NCI-H2196 treated with DMSO at 0.1 percent for 48 hours (cell line): ENCODE data around the gene IL6R.
"Not testable (repeated sequence)": the region's sequence is repeated elsewhere in the genome, so short reads cannot be mapped to it uniquely, and the experiment has no call there.

ENCODE experiments used
- DNase-seq: peaks from one replicate; lab custom pipeline; 2025; ENCODE audit not compliant: unreplicated experiment; lab: John Stamatoyannopoulos, UW

Gene IL6R

DNA sequence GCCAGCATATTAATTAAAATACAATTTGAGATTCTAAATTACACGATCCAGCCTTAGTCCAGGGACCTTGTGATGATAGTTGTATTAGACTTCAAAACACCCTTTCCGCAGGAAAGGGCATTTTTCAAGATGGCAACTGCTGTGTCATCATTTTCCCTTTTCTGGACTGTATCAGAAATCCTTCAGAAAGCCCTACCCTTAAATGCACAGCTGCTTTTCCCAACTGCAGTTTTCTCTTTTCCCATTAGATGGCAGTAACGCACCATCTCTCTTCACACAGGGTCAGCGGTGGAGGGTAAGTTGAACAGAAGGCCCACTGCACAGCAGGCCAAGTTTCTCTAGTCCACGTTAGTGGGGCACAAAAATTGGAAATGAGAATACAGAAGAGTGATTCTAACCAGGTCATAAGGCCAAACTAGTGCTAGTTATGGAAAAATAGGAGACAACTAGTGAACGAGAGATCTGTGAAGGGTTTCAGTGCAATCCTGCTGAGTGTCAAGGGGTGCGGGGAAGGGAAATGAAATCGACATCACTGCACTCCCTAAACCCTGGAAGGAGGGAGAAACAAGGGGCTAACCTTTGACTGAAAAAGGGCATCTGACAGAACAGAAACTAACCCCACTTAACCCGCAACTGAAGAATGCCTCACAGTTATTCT, 74.8 kb downstream of the IL6R start:
- peak; percentile 73 for DNase-seq

DNA sequence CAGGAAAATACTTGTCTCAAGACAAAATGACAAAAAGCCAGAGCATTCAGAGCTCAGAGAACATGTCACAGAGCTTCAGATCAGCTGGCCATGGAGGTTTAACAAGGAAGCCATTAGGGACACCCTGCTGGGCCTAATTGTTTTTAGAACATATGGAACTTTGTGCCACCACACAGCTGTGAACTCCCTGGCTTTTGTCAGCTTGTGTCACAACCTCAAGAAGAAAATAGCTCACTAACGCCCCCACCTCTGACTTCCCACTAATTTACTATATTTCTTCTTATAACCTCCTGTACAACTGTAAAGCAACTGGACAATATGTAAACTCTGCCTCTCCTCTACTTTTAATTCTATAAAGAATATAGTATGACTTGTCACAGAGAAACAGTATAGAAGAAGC, 75.9 kb downstream of the IL6R start:
- DNase-seq, result no peak

DNA sequence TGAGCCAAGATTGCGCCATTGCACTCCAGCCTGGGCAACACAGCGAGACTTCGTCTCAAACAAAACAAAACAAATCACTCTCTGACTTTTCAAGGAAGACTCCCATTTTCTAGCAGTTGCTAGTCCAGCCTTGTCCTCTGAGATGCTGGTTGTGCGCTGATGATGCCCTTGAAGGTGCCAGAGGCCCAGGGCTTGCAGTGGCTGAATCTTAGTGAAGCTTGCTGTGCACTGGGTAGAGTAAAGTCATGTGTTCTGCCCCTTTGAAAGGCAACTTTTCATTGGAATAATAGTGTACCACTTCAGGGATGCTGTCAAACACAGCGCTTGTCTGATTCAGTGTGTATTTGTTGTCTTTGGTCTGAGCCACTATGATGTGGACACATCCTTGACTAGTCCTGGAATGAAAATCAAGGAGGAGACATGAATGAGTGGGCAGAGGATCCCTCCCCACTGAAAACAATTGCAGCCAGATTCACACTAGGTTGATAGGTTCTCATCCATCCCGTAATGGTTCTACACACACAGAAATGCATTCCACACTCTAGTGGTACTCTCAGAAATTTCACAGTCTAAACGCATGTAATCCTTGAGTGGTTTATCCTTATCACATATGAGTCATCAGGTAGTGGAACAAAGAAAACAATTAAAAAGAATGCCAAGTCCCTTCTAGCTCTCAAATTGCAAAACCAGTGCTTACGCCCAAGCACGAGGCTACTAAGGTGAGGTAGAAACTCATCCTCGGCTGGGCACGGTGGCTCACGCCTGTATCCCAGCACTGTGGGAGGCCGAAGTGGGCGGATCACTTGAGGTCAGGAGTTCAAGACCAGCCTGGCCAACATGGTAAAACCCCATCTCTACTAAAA, 79.0 kb downstream of the IL6R start:
- DNase-seq, result peak; percentile 37

DNA sequence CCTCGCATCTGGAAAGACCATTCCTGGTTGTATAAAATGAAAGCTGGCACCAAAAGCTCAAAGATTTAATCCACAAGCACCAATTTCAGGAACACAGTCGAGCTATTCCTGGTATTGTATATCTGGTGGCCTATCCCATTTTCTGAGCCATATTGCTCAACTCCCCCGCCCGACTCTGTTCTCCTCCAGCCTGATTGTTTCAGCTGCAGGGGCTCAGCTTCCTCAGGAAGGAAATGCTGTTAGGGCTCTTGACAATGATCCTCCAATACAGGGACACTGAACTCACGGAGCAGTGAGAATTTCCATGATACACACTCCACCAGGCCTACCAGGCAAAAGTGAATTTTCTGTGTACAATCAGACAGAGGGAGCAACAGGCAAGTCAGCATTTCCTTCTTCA, 80.0 kb downstream of the IL6R start:
- DNase-seq, result no peak

DNA sequence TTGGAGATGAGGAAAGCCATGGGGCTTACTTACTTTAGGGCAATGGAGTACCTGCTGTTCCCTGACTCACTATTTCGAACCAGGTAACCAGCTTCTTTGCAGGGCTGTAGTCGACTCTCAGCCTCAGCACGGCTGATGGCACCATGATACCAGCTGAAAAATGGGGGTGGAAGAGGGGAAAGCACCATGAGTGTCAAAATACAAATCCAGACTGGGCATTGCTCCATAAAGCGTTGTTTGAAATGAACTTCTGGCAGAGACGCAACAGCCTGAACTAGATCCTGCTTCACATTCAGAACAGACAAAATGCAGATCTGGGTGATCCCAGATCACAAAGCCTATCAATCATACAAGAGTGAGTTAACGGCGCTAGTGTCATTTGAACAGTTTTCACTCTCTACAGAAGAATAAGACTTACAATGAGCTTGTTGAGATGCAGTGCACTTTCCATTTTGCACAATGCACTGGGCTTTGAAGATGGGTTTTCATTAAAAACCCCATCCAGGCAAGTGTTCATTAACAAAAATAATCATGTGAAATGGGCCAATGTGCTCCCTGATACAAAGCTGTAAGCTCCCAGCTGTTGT, 80.9 kb downstream of the IL6R start:
- no peak for DNase-seq

DNA sequence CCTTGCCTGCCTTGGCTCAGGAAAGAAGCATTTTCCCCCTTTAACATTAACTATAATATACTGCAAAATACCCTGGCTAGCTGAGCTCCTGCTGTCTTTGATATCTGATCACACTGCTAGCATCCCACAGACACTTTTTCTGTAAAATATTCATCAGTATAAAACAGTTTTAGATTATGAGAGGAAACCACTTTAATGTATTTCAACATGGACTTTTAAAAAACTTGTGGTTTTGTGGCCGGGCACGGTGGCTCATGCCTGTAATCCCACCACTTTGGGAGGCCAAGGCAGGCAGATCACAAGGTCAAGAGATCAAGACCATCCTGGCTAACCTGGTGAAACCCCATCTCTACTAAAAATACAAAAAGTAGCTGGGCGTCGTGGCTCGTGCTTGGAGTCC, 81.6 kb downstream of the IL6R start:
- DNase-seq, result not testable (repeated sequence)

DNA sequence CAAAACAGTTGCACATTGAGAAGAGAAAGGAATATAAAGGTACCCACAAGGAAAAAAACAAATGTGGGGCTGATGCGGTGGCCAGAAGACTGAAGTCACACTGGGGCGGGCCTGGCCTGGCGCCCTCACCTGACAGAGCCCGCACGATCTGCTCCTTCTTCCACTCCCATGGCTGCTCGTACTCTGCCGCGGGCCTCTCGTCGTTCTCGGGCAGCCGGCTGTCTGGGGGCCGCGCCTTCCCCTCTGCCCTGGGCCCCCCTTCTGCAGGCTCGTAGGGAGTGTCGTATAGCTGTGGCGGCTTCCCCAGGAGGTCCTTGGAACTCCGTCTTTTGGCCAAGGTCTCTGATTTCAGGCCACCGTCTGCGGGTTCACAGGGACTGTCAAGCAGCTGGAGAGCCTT, 83.8 kb downstream of the IL6R start:
- no peak for DNase-seq

DNA sequence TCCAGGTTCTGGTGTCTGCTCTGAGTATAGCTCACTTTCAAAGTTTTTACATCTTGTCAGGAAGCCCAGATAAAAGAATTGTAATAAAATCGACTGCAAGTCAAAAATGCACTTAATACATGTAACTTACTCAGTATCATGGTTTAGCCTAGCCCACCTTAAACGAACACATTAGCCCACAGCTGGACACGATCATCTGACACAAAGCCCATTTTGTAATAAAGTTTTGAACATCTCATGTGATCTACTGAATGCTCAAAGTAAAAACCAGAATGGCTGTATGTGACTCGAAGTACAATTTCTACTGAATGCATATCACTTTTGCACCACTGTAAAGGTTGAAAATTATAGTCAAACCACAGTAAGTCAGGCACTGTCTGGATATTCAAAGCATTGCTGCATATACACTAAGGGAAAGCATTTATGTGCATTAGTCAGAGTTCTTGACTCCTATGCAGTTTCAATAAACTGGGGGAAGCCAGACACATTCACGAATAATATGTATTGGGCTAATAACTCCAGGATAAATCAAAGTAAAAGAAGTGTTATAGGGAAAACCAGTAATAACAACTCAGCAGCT, 84.6 kb downstream of the IL6R start:
- DNase-seq, result no peak

DNA sequence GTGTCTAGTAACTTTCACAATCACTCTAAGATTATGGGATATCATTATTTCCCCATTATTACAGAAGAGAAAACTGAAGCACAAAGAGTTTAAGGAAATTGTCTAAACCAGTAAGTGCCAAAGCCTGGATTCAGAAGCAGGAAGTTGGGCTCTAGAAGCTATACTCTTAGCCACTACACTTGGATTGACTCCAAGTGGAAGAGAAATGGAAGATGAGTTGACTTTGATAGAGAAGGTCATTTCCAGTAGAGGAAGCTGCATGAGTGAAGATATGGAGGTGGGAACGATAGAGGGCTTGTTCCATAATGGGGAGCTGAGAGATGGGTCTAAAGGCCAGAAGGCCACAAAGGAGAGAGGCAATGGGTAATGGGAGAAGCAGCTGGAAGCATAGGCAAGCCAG, 85.2 kb downstream of the IL6R start:
- no peak for DNase-seq

DNA sequence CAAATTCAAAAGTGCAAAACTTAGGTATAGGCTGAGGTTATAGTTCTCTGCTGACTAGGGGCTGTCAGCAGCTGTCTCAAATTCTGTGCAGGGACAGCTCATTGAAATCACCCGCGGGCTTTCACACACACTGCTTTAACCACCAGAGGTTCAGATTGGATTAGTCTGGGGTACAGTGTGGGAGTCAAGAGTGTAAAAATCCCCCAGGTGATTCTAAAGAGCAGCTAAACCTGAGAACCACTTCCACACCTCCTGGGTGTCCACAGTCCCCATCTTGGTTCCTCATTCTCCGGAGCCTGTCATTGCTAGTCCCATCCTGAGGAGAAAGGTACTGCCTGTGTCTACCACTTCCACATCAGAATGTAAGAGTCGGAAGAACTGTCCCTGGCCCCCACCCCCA, 87.0 kb downstream of the IL6R start:
- no peak for DNase-seq

DNA sequence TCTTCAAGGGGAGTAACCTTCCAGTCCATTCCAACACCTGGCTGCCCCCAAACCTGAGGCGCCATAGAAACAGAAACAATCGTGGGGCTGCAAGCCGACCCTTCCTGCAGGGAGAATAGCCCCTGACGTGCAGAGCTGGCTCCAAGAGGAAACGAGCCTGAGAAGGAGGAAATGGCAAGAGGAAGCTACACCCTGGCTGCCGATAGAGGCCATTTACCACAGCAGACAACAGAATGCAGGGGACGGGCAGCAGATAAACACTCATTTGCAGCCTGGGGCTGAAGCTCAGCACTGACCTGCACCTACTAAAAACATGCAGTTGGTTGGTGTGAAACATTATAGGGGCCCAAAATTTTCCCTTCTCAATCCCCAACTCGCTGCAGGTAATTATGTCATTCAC, 88.1 kb downstream of the IL6R start:
- DNase-seq, result no peak

DNA sequence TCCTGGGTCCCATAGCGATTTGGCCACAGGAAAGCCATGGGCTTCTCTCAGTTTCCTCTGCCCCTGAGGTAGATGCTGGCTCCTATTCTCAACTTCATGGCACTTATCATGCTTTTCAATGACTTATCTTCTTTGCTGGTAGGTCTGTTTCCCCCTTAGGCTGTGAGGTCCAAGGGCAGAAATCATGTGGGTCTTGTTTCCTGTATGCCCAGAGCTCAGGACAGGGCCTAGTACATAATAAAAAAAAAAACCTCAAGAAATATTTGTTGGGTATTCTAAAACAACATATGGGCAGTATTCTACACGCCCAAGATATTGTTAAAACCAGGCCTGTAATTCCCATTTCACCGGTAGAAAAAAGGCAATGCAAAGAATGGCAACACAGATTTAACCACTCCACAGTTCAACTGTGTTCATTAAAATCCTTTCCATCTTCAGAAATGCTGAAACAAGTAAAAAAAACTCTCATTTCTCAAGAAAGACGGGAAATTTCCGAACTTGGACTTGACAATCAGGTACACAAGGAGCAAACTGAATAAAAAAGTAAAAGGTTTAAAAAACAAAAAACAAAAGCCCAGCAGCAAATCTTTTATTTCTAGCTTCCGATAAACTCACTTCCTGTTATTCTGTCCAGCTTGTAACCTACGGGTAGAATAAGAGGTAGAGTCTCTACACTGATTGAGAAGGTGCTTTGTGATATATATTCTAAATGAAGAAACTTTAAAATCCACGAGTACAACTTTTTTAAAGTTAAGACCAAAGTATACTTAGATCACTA, 90.5 kb downstream of the IL6R start:
- DNase-seq, result no peak

DNA sequence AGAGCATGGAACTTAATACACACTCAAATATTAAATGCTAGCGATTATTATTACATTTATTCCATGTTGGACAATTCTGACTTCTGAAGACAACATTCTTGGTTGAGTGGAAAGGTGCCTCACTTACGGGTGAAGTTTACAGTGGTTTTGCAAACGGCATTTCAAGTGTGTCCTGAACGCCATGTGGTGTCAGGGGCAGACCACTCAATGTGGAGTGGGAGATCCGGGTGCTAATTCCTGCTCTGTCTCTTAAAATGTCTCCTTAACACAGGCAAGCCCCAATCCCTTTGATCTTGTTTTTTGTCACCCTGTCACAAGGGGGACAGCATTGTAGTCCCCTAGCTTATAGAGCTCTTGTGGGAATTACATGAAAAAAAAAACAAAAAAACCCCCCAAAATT, 91.2 kb downstream of the IL6R start:
- no peak for DNase-seq

DNA sequence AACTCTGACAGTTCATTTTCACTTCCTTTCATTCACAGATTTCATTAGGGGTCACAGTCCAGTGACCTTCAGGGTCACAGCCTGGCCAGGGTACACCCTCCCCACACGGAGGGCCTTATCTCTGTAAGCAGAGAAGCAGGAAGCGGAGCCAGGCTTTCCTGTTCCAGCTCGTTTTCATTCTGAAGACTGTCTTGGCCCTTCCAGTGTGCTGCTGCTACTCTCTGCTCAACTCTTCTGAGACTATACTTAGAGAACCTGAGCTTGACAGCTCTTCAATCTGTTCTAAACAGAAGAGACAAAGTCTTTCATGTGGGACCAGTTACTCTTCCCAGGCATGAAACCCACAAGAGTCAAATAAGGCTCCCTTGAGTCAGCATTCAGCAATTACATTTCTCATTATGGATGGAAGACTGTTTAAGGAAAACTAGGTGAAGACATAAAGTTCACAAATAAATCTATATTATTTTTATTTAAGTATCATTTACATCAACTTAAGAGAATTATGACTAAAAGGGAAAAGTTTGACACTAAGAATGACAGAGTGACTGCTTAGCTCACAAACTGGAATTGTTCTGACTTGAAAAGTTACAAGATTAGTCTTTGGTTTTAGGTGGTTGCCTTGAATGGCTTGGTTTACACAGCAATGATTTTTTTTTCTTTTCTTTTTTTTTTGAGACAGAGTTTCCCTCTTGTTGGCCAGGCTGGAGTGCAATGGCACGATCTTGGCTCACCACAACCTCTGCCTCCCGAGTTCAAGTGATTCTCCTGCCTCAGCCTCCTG, 92.1 kb downstream of the IL6R start:
- no peak for DNase-seq

DNA sequence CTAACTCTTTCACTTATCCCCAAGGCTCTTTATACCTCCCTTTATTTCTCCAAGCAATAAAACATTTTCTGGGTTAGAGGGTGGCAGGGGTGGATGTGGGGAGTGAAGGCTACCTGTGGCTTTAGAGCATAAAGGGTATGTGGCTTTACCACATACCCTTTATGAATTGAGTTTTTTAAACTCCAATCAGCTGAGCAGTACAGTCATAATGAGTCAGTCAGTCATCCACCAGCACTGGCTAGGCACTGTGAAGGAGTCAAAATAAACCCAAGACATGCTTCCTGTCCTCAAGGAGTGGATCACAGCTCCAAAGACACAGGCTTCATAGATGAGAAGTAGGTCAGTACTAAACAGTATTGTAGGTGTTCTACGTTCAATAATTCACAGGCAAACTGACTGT, 94.3 kb downstream of the IL6R start:
- DNase-seq, result no peak

DNA sequence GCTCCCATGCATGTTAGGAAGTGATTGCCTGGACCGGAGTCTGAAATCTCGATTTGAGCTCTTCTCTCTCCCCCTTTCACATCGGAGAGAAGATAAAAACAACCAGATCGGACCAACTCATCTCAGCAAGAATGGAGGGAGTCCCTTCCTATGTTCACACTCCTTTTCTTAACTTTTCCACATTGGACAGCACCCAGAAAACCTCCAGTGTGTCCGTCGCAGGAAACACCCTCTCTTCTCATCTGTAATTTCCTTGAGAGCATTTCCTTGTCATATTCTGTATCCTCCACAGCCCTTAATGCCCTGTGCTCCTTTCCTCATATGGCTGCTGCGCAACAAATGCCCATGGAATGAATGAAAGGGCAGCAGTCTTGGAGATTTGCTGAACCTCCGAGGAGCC, 95.4 kb downstream of the IL6R start:
- no peak for DNase-seq

DNA sequence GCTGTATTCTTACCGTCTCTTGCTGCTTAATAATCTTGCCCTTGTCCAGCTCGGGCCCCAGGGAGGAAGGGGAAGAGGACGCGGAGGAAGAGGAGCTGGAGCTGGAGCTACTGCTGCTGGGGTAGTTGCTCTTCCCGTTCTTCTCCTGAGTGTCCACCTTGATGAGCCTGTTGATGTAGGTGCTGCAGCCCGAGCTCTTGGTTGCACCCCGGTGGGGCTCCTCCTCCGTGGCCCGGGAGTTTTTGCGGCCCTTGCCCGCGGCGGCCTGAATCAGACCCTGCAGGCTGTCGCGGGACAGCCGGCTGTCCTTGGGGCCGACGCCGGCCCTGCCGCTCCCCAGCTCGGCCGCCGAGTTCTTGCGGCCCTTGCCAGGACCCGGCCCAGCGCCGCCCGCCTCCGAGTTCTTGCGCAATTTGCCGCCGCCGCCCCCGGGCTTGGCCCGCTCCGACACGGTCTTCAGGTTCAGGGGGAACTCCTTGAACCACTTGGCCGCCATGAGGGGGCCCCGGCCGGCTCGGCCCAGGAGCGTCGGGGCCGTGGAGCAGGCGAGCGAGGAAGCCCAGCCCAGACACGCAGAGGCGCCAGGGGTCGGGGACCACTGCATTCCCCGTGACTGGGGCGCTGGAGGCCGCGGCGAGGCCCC, 96.4 kb downstream of the IL6R start:
- no peak for DNase-seq

DNA sequence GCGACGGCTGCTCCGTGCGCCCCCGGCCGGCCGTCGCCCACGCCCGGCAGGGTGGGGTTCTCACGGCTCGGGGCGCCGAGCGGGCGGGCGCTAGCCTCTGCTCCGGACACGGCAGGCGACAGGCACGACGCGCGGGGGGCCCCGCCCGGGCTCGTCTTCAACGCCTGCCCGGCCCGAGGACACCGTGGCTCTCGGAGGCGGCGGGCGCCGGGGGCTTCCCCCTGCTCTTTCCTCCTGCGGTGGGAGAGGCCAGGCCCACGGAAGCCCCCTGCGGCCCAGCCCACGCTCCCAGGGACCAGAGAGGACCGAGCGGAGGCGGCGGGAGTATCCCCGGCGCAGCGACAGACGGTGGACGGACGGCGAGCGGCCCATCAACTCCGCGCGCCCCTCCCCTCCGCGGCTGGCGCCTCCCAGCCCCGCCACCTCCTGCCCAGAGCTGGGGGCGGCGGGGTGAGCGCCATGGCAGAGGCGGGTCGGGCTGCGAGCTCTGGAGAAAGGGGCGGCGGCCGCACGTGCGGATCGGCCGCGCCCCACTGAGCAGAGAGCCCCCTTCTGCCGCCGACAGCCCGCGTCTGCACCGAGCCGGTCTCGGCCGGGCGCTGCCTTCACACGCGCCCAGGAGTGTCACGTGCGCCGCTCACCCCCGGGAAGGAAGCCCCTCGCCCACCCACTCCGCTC, 97.1 kb downstream of the IL6R start, which contains the start of the genes SHE and TDRD10:
Gene SHE, minus strand, starts transcription at position 347 of the 678 bp plus-strand sequence. CDS start 386 bp downstream, outside the sequence.
Gene TDRD10, plus strand, starts transcription at position 154 of the 678 bp plus-strand sequence. CDS start 4,685 bp downstream, outside the sequence.
- no peak for DNase-seq

DNA sequence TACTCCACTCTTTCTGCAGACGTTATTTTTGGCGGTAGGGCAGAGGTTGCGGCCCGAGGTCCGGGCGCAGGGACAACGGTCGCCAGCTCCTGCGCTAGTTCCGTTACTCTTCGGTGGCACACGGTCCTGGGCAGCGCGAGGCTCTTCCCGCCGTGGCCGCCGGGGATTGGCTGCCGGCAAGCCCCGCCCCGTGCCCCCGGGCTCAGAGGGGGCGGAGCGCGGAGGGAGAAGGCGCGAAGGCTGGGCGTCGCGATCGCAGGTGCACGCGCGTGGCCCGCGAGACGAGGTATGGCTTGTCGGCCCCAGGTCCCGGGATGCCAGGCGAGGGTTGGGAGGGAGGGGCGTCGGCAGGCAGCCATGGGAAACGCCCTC, 97.6 kb downstream of the IL6R start:
- no peak for DNase-seq
